ENCODE data around the gene TMEM119. TPM values are rescaled to one million over a fixed set of nuclear protein-coding genes. Genes with fewer than 3 reads are reported as not detected.

The TMEM119 gene
- total and polyA plus RNA-seq, 2 of the 13 experiments (the other 11 are each of a cell fraction or from before 2014, with no cell fraction given): not detected

GRCh38 chr12:108594960-108595710 is 2.7 kb downstream of the TMEM119 start (continued):
- TF ChIP-seq BRCA1 (CRISPR knock-in tag; IDR thresholded peaks at IDR 0.05): no peak
- TF ChIP-seq IRX3 (CRISPR knock-in tag; IDR thresholded peaks at IDR 0.05; ENCODE audit: borderline replicate concordance, low read depth): no peak
- TF ChIP-seq ZNF768 (CRISPR knock-in tag; IDR thresholded peaks at IDR 0.05): peak; percentile 23; the same call in 1 of the 2 replicates
- TF ChIP-seq ZNF784 (CRISPR knock-in tag; IDR thresholded peaks at IDR 0.05; ENCODE audit: borderline replicate concordance): no peak
- no peak for TF ChIP-seq HMG20A (CRISPR knock-in tag; IDR thresholded peaks at IDR 0.05; ENCODE audit: borderline replicate concordance)
- TF ChIP-seq ZNF788 (CRISPR knock-in tag; IDR thresholded peaks at IDR 0.05; ENCODE audit: borderline replicate concordance): no peak
- TF ChIP-seq RARA (CRISPR knock-in tag; IDR thresholded peaks at IDR 0.05): no peak
- TF ChIP-seq PCBP2 (optimal IDR thresholded peaks at IDR 0.05; ENCODE audit: low read depth, low read length, poor library complexity, severe bottlenecking): no peak
- TF ChIP-seq MNT (IDR thresholded peaks at IDR 0.05): peak; percentile 54
- TF ChIP-seq NBN (conservative IDR thresholded peaks at IDR 0.05): peak; percentile 87; the same call in 1 of the 2 replicates
- no peak for TF ChIP-seq ZSCAN25 (CRISPR knock-in tag; IDR thresholded peaks at IDR 0.05)
- TF ChIP-seq KAT7 (CRISPR knock-in tag; IDR thresholded peaks at IDR 0.05; ENCODE audit: borderline replicate concordance): no peak
- 0 out of 2 replicates have a peak, but pooled peaks have one; percentile 48 for TF ChIP-seq FOXP1 (IDR thresholded peaks at IDR 0.05)
- TF ChIP-seq FOXP1 (CRISPR knock-in tag; IDR thresholded peaks at IDR 0.05): no peak
- 0 out of 2 replicates have a peak, but pooled peaks have one; percentile 3 for TF ChIP-seq SP4 (CRISPR knock-in tag; IDR thresholded peaks at IDR 0.05)
